Measurements from ENCODE around the gene PDE6H. TPM values are rescaled to one million over a fixed set of nuclear protein-coding genes. Genes with fewer than 3 reads are reported as not detected.

Gene PDE6H
- total RNA-seq, 2 experiments from 2014 or later, result not detected

GRCh38 chr12:14962797-14963196, 10.0 kb upstream of the PDE6H start:
- Mint-ChIP-seq H3K27me3 (no peaks in the 10 kb centered on the region), H3K36me3 (ENCODE audit: low read depth) (peaks cover 37% of the 10 kb centered on the region), H3K4me1 (ENCODE audit: low read depth) (peaks cover 73% of the 10 kb centered on the region), H3K4me3 (peak overlapping the region; percentile 75), H3K27ac (peak overlapping the region; percentile 94), H3K9me3 (no peaks in the 10 kb centered on the region)
- DNase-seq, result peak in 2 of 14 experiments; percentile 33 to 37
- H3K4me1 ChIP-seq (ENCODE audit: insufficient read depth, low read length), result peaks cover 32% of the 10 kb centered on the region
- ChIA-PET POLR2A (interaction anchor here (1.4 to 8.5 kb wide), 7 partner anchors 11 to 191 kb away, joined by 3 to 144 read pairs (median 71); partner anchors contain the start of gene ERP27), CTCF (interaction anchor here (1.3 to 4.3 kb wide), 3 partner anchors 10 to 192 kb away, joined by 3 to 12 read pairs (median 4); partner anchors contain the start of gene PDE6H)
- H3K9me3 ChIP-seq (ENCODE audit: control insufficient read depth in 1 of 2, insufficient read depth in 1 of 2, low read length in 2 of 2), result no peaks in the 10 kb centered on the region
- intact Hi-C loops (cut with DNase I, micrococcal nuclease), result loop anchor here (5.0 kb wide), 2 partner anchors 160 to 595 kb away; partner anchors contain the start of genes C12orf60 (in 2 of the 2), WBP11 (in 2 of the 2) and ATF7IP (in 1 of the 2)
- no peak for TF ChIP-seq CTCF (IDR thresholded peaks at IDR 0.05)
- H3K27me3 ChIP-seq (ENCODE audit: control insufficient read depth in 1 of 2, insufficient read depth in 2 of 2, low read length in 2 of 2), result no peaks in the 10 kb centered on the region
- no peak for ATAC-seq (ENCODE audit: poor library complexity)
- peak overlapping the region; percentile 89 to 90 for H3K27ac ChIP-seq (ENCODE audit: low read depth in 1 of 2, low read length in 2 of 2)
- peaks cover 13% of the 10 kb centered on the region for H3K36me3 ChIP-seq (ENCODE audit: insufficient read depth, low read length)
- H3K4me3 ChIP-seq (ENCODE audit: low read length), result peak overlapping the region; percentile 80

GRCh38 chr12:14963520-14963919, 9.3 kb upstream of the PDE6H start:
- Histone ChIP-seq H3K36me3 (ENCODE audit: insufficient read depth, low read length) (peaks cover 6% of the 10 kb centered on the region), H3K4me1 (ENCODE audit: insufficient read depth, low read length) (peaks cover 29% of the 10 kb centered on the region), H3K4me3 (ENCODE audit: low read length) (no peak overlapping the region), H3K27ac (ENCODE audit: low read depth in 1 of 2, low read length in 2 of 2) (peak overlapping the region; percentile 89 to 90), H3K27me3 (ENCODE audit: control insufficient read depth in 1 of 2, insufficient read depth in 2 of 2, low read length in 2 of 2) (no peaks in the 10 kb centered on the region), H3K9me3 (ENCODE audit: control insufficient read depth in 1 of 2, insufficient read depth in 1 of 2, low read length in 2 of 2) (no peaks in the 10 kb centered on the region)
- DNase-seq, result no peak
- Mint-ChIP-seq H3K27me3 (no peaks in the 10 kb centered on the region), H3K27ac (peak overlapping the region; percentile 94), H3K4me1 (ENCODE audit: low read depth) (peaks cover 69% of the 10 kb centered on the region), H3K36me3 (ENCODE audit: low read depth) (peaks cover 30% of the 10 kb centered on the region), H3K9me3 (no peaks in the 10 kb centered on the region), H3K4me3 (peak overlapping the region; percentile 27)
- no peak for TF ChIP-seq CTCF (IDR thresholded peaks at IDR 0.05)
- no peak for ATAC-seq (ENCODE audit: poor library complexity)
- intact Hi-C loops (cut with DNase I, micrococcal nuclease), result loop anchor here (5.0 kb wide), 2 partner anchors 161 to 596 kb away; partner anchors contain the start of genes C12orf60 (in 2 of the 2), WBP11 (in 2 of the 2) and ATF7IP (in 1 of the 2)
- ChIA-PET CTCF (interaction anchor here (1.3 to 4.3 kb wide), 3 partner anchors 9 to 193 kb away, joined by 3 to 12 read pairs (median 4); partner anchors contain the start of gene PDE6H), POLR2A (interaction anchor here (6.9 to 8.5 kb wide), 2 partner anchors 17 to 31 kb away, joined by 74 to 104 read pairs; no protein-coding TSS in a partner anchor)

- no peaks in the 10 kb centered on the region for H3K9me3 Mint-ChIP-seq
- H3K36me3 Mint-ChIP-seq (ENCODE audit: low read depth), result peaks cover 21% of the 10 kb centered on the region
- no peak for ATAC-seq (ENCODE audit: poor library complexity)
- H3K4me3 Mint-ChIP-seq, result no peak overlapping the region
- Histone ChIP-seq H3K36me3 (ENCODE audit: insufficient read depth, low read length) (peaks cover 6% of the 10 kb centered on the region), H3K9me3 (ENCODE audit: control insufficient read depth in 1 of 2, insufficient read depth in 1 of 2, low read length in 2 of 2) (no peaks in the 10 kb centered on the region), H3K27me3 (ENCODE audit: control insufficient read depth in 1 of 2, insufficient read depth in 2 of 2, low read length in 2 of 2) (no peaks in the 10 kb centered on the region), H3K4me1 (ENCODE audit: insufficient read depth, low read length) (peaks cover 26% of the 10 kb centered on the region), H3K4me3 (ENCODE audit: low read length) (no peak overlapping the region), H3K27ac (ENCODE audit: low read depth in 1 of 2, low read length in 2 of 2) (peak overlapping the region in 1 of 2 donors; percentile 89)
- DNase-seq, result no peak
- ChIA-PET POLR2A (interaction anchor here (1.1 to 6.9 kb wide), 3 partner anchors 24 to 194 kb away, joined by 3 to 74 read pairs (median 6); a partner anchor contains a TSS), CTCF (interaction anchor here (4.3 kb wide), 1 partner anchor 31 kb away, joined by 12 read pairs; no protein-coding TSS in a partner anchor)
- H3K4me1 Mint-ChIP-seq (ENCODE audit: low read depth), result peaks cover 72% of the 10 kb centered on the region
- TF ChIP-seq CTCF (IDR thresholded peaks at IDR 0.05), result no peak
- no peaks in the 10 kb centered on the region for H3K27me3 Mint-ChIP-seq
- intact Hi-C loops (cut with DNase I, micrococcal nuclease), result loop anchor here (2.0 to 5.0 kb wide), 3 partner anchors 28 to 597 kb away; partner anchors contain the start of genes C12orf60 (in 2 of the 2), WBP11 (in 2 of the 2) and ATF7IP (in 1 of the 2)
- peak overlapping the region; percentile 94 for H3K27ac Mint-ChIP-seq
Measured at GRCh38 chr12:14964406-14964805, 8.4 kb upstream of the PDE6H start.
